HEK293 (cell line): Measurements from ENCODE around the gene FOXD3.

Experiments used
- EGR2 ChIP-seq: fragments of 450-650 bp; formaldehyde crosslinking; IDR thresholded peaks from 2 replicates; pipeline ENCODE4 v1.5.1; 2016; ENCODE audit warnings: low read depth, missing biosample characterization, missing genetic modification characterization
- GLI2 ChIP-seq: fragments of 450-650 bp; formaldehyde crosslinking; IDR thresholded peaks from 2 replicates; pipeline ENCODE4; 2017; ENCODE audit warnings: missing biosample characterization, missing genetic modification characterization, low read depth, borderline replicate concordance
- GLIS2 ChIP-seq: fragments of 450-650 bp; formaldehyde crosslinking; IDR thresholded peaks from 2 replicates; pipeline ENCODE4 v1.5.1; 2016; ENCODE audit warnings: missing biosample characterization, missing genetic modification characterization
- PATZ1 ChIP-seq: fragments of 450-650 bp; formaldehyde crosslinking; IDR thresholded peaks from 2 replicates; pipeline ENCODE4 v1.5.1; 2016; ENCODE audit warnings: missing biosample characterization, missing genetic modification characterization
- TRIM28 ChIP-seq: IDR thresholded peaks from 2 replicates; pipeline ENCODE4 v1.6.1; 2011; ENCODE audit warnings: low read length, control low read depth, borderline replicate concordance
- YY1 ChIP-seq: fragments of 450-650 bp; formaldehyde crosslinking; IDR thresholded peaks from 2 replicates; pipeline ENCODE4 v1.5.1; 2018; ENCODE audit warnings: missing biosample characterization, missing genetic modification characterization
- ZBTB10 ChIP-seq: fragments of 450-650 bp; formaldehyde crosslinking; IDR thresholded peaks from 2 replicates; pipeline ENCODE4 v1.5.1; 2016; ENCODE audit warnings: missing biosample characterization, missing genetic modification characterization
- ZBTB17 ChIP-seq: fragments of 450-650 bp; formaldehyde crosslinking; IDR thresholded peaks from 2 replicates; pipeline ENCODE4 v1.5.1; 2016; ENCODE audit warnings: missing biosample characterization, missing genetic modification characterization
- ZBTB26 ChIP-seq: fragments of 450-650 bp; formaldehyde crosslinking; optimal IDR thresholded peaks from 2 replicates; pipeline ENCODE3; 2016; ENCODE audit warnings: missing biosample characterization, mild to moderate bottlenecking, missing genetic modification characterization
- ZBTB7A ChIP-seq: fragments of 450-650 bp; formaldehyde crosslinking; IDR thresholded peaks from 2 replicates; pipeline ENCODE4 v1.5.1; 2016; ENCODE audit warnings: low read depth, missing biosample characterization, missing genetic modification characterization
- ZNF133 ChIP-seq: fragments of 450-650 bp; formaldehyde crosslinking; IDR thresholded peaks from 2 replicates; pipeline ENCODE4 v1.5.1; 2016; ENCODE audit warnings: missing biosample characterization, missing genetic modification characterization
- ZNF138 ChIP-seq: fragments of 450-650 bp; formaldehyde crosslinking; IDR thresholded peaks from 2 replicates; pipeline ENCODE4 v1.5.1; 2016; ENCODE audit warnings: missing biosample characterization, missing genetic modification characterization, borderline replicate concordance
- ZNF23 ChIP-seq: fragments of 450-650 bp; formaldehyde crosslinking; IDR thresholded peaks from 2 replicates; pipeline ENCODE4 v1.5.1; 2016; ENCODE audit warnings: missing biosample characterization, missing genetic modification characterization, borderline replicate concordance
- ZNF24 ChIP-seq: fragments of 450-650 bp; formaldehyde crosslinking; IDR thresholded peaks from 2 replicates; pipeline ENCODE4 v1.5.1; 2016; ENCODE audit warnings: missing biosample characterization, missing genetic modification characterization
- ZNF26 ChIP-seq: fragments of 450-650 bp; formaldehyde crosslinking; IDR thresholded peaks from 2 replicates; pipeline ENCODE4 v1.5.1; 2016; ENCODE audit warnings: missing biosample characterization, missing genetic modification characterization
- ZNF302 ChIP-seq: fragments of 450-650 bp; formaldehyde crosslinking; IDR thresholded peaks from 2 replicates; pipeline ENCODE4 v1.5.1; 2016; ENCODE audit warnings: missing biosample characterization, missing genetic modification characterization, low read depth
- ZNF311 ChIP-seq: fragments of 450-650 bp; formaldehyde crosslinking; IDR thresholded peaks from 2 replicates; pipeline ENCODE4 v1.5.1; 2017; ENCODE audit warnings: missing biosample characterization, missing genetic modification characterization, borderline replicate concordance
- ZNF394 ChIP-seq: fragments of 450-650 bp; formaldehyde crosslinking; IDR thresholded peaks from 2 replicates; pipeline ENCODE4 v1.5.1; 2016; ENCODE audit warnings: missing biosample characterization, missing genetic modification characterization, mild to moderate bottlenecking, moderate library complexity, borderline replicate concordance
- ZNF48 ChIP-seq: fragments of 450-650 bp; formaldehyde crosslinking; IDR thresholded peaks from 2 replicates; pipeline ENCODE4 v1.5.1; 2016; ENCODE audit warnings: missing biosample characterization, missing genetic modification characterization
- ZNF518A ChIP-seq: fragments of 450-650 bp; formaldehyde crosslinking; conservative IDR thresholded peaks from 2 replicates; pipeline ENCODE4 v1.5.1; 2016; ENCODE audit warnings: low read depth, missing biosample characterization, missing genetic modification characterization
- ZNF548 ChIP-seq: fragments of 450-650 bp; formaldehyde crosslinking; IDR thresholded peaks from 2 replicates; pipeline ENCODE4 v1.5.1; 2016; ENCODE audit warnings: missing biosample characterization, missing genetic modification characterization
- ZNF561 ChIP-seq: fragments of 450-650 bp; IDR thresholded peaks from 2 replicates; pipeline ENCODE4 v1.5.1; 2018; ENCODE audit warnings: missing biosample characterization, missing genetic modification characterization, borderline replicate concordance
- ZNF660 ChIP-seq: fragments of 450-650 bp; IDR thresholded peaks from 2 replicates; pipeline ENCODE4 v1.5.1; 2018; ENCODE audit warnings: missing biosample characterization, mild to moderate bottlenecking, missing genetic modification characterization
- ZNF701 ChIP-seq: fragments of 450-650 bp; formaldehyde crosslinking; IDR thresholded peaks from 2 replicates; pipeline ENCODE4 v1.5.1; 2016; ENCODE audit warnings: missing biosample characterization, missing genetic modification characterization
- ZNF776 ChIP-seq: fragments of 450-650 bp; formaldehyde crosslinking; IDR thresholded peaks from 2 replicates; pipeline ENCODE4 v1.5.0; 2017; ENCODE audit warnings: missing biosample characterization, missing genetic modification characterization, borderline replicate concordance
- ZSCAN23 ChIP-seq: fragments of 450-650 bp; formaldehyde crosslinking; IDR thresholded peaks from 2 replicates; pipeline ENCODE4 v1.5.1; 2016; ENCODE audit warnings: missing biosample characterization, missing genetic modification characterization

FOXD3 gene

GRCh38 chr1:63322944-63323864, 837 bp downstream of the FOXD3 start (continued):
- TF ChIP-seq EGR2 (tag by site-specific recombination) (0 out of 2 replicates have a peak, but pooled peaks have one; percentile 8), ZSCAN23 (tag by site-specific recombination) (no peak), ZNF561 (tag by site-specific recombination) (no peak), ZBTB17 (tag by site-specific recombination) (peak; percentile 31; the same call in 1 of the 2 replicates), ZNF660 (0 out of 2 replicates have a peak, but pooled peaks have one; percentile 18), GLI2 (tag by site-specific recombination) (no peak), ZNF394 (peak; percentile 57; the same call in 1 of the 2 replicates), ZNF26 (tag by site-specific recombination) (no peak), ZNF23 (tag by site-specific recombination) (no peak), ZNF302 (tag by site-specific recombination) (no peak), ZNF701 (tag by site-specific recombination) (no peak), ZNF138 (no peak), YY1 (peak; percentile 30), ZBTB26 (tag by site-specific recombination) (peak; percentile 63), ZNF776 (no peak), ZNF518A (tag by site-specific recombination) (no peak), ZNF311 (tag by site-specific recombination) (no peak), PATZ1 (tag by site-specific recombination) (peak; percentile 74), ZBTB10 (tag by site-specific recombination) (peak; percentile 67), ZBTB7A (tag by site-specific recombination) (peak; percentile 55), ZNF133 (no peak), GLIS2 (peak; percentile 25), TRIM28 (no peak), ZNF24 (tag by site-specific recombination) (0 out of 2 replicates have a peak, but pooled peaks have one; percentile 31), ZNF48 (tag by site-specific recombination) (no peak), ZNF548 (no peak)
